CD1c-positive myeloid dendritic cell (primary cell): ENCODE data around the gene KNCN.

Source experiments
- DNase-seq: peaks from one replicate; pipeline ENCODE4 v3.0.0-alpha.2; 2016; ENCODE audit errors: extremely low spot score

KNCN gene

DNA sequence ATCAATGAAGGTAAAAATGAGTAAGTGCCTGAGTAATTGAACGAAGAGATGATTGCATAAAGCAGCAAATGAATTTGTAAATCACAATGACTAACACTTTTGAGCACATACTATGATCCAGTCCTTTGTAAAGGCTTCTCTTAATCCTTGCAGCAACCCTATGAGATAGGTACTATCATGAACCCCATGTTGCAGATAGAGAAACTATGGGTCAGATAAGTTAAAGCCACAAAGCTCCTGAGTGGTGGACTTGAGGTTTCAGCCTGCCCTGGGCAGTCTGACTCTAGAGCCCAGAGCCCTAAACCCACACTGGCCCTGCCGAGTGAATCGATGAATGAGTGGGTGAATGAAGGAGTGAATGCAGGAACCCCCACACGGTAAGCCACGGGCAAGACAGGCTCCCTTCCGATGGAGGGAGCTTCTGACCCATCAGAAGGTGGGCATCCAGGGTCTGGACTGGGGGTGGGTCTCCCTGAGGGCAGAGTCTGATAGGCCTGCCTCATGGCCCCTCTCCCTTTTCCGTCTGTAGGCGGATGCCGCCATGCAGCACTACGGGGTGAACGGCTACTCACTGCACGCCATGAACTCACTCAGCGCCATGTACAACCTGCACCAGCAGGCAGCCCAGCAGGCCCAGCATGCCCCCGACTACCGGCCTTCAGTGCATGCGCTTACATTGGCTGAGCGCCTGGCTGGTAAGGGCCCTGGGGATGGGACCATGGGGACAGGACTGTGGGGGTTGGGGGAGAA lies 44.8 kb downstream of the KNCN start:
- DNase-seq = no peak

DNA sequence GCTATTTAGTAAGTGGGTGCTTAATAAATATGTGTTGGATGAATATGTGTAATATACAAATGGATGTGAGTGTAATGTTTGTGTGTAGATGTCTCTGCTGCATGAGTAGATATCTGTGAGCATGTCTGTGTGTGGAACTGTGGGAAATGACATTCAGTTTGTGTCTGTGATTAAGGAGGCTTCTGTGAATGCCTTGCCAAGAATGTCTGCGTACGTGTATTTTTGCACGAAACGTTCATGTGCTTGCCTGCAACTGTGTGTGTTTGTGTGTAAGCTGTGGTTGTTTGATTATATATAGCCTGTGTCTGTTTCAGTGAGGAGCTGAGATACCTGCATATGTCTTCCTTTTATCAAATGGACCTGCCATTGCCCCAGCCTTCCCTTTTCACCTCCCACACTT lies 48.0 kb downstream of the KNCN start:
- DNase-seq = no peak

DNA sequence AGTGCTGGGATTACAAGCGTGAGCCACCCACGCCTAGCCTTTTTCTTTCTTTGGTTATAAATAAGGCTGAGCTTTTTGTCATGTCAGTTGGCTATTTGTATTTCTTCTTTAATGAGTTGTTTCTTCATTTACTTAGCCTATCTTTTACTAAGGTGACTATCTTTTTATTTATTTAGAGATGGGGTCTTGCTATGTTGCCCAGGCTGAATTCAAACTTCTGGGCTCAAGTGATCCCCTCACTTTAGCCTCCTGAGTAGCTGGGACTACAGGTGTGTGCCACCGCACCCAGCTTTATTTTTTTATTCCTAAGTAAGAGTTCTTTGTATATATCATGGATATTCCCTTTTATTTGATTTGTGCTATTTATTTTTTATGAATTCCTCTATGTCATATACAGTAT lies 49.9 kb downstream of the KNCN start:
- DNase-seq = no peak

DNA sequence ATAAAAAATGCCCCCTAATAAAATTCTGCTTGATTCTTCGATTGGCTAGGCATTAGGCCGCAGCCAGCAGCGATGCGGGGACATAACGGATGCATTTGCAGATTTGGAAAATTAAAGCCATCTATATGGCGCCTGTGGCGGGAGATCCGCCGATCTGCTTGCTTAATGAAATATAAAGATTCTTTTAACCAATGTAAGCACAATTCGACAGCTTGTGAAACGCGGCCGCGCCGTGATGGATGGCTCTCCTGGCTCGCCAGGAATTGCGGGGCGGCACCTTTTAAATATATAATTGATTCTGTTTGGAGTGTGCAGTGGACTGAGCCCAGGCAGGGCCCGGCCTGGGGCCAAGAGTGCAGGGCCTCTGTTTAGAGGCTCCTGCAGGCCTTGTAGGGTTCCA lies 53.8 kb downstream of the KNCN start:
- no peak for DNase-seq

DNA sequence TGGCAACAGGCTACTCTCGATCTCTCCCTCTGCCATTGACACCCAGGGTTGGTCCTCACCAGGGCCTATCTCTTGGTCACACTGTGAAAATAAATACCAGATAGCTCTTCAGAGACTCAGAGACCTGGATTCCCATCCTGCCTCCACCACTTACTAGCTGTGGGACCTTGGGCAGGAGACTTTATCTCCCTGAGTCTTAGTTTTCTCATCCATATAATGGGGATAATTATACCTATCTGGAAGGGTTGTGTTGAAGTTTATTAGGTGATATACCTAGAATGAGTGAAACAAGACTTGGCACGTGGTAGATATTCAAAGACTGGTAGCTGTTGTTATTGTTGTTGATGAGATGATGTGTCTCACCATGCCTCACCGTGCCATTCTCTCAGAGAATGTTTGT lies 54.4 kb downstream of the KNCN start:
- no peak for DNase-seq

DNA sequence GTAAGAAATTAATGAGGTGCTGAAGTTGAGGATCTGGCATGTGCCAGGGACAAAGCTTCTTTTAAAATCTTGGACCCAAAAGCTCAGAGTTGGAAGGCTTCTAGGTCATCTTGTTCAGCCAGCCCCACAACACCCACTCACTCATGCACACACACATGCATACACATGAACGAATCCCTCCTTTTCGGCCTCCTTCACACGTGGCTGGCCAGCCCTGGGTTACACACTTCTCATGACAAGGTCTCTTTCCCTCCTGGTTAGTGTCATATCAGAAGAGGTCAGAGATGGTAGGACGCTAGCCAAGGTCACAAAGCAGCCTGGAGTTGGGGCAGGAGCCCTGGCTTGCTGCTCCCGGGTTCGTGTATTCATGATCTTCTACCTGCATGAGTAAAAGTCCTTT lies 54.9 kb downstream of the KNCN start:
- DNase-seq = no peak

DNA sequence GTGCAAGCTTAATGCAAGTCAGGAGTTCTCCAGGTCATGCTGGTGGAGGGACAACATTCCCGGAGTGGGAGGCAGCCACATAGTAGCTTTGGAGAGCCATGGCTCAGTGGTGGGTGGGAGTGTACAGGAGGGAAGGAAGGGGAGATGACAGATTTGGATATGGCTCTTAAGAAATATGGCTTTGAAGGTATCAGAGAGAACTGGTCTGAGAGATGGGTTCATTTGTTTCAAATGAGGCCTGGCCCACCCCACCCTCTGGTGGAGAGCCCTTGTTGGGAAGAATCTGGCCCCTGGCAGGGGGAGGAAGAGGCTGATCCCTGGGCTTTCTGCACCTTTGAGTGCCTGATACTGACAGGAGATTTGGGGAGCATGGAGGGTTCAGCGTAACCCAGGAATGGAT lies 55.7 kb downstream of the KNCN start:
- no peak for DNase-seq
